HG03520 (cell line): Measurements from ENCODE around the gene BMX.

Experiments used
- ATAC-seq: cut with Tn5 transposase; IDR thresholded peaks from one replicate; pipeline ENCODE4 v1.9.1; 2021; ENCODE audit warnings: mild to moderate bottlenecking, moderate library complexity; ENCODE audit not compliant: unreplicated experiment

BMX gene

GRCh38 chrX:15567886-15568616 lies 67.4 kb downstream of the BMX start:
- ATAC-seq: no peak

GRCh38 chrX:15570145-15570544 lies 69.5 kb downstream of the BMX start:
- ATAC-seq: no peak

GRCh38 chrX:15574017-15574416 lies 73.4 kb downstream of the BMX start:
- no peak for ATAC-seq

GRCh38 chrX:15576019-15576418 lies 75.4 kb downstream of the BMX start:
- ATAC-seq: no peak

GRCh38 chrX:15579778-15580747 lies 79.5 kb downstream of the BMX start:
- no peak for ATAC-seq

GRCh38 chrX:15594371-15594770 lies 93.8 kb downstream of the BMX start:
- ATAC-seq: no peak

GRCh38 chrX:15598026-15598425 lies 97.4 kb downstream of the BMX start:
- ATAC-seq: no peak

- no peak for ATAC-seq
Measured at GRCh38 chrX:15599461-15599860, 98.9 kb downstream of the BMX start.

- no peak for ATAC-seq
Measured at GRCh38 chrX:15600049-15600448, 99.4 kb downstream of the BMX start.

GRCh38 chrX:15600745-15601144 lies 100.1 kb downstream of the BMX start, which contains the start of gene ACE2:
Gene ACE2, minus strand, starts transcription at chrX:15600960. Its CDS starts 49 bp downstream, at chrX:15600911.
- ATAC-seq: no peak

GRCh38 chrX:15601932-15602331 lies 101.3 kb downstream of the BMX start:
- ATAC-seq: no peak

- ATAC-seq: no peak
Measured at GRCh38 chrX:15602761-15603160, 102.2 kb downstream of the BMX start.

- no peak for ATAC-seq
Measured at GRCh38 chrX:15605226-15605625, 104.6 kb downstream of the BMX start.
